GM21367 (cell line): ENCODE data around the gene BABAM2.

Experiments used
- ATAC-seq: cut with Tn5 transposase; IDR thresholded peaks from one replicate; pipeline ENCODE4 v1.9.1; 2021; ENCODE audit not compliant: unreplicated experiment

The BABAM2 gene

GRCh38 chr2:28294451-28294850 lies 403.9 kb downstream of the BABAM2 start:
- ATAC-seq: no peak

- ATAC-seq: no peak
These were observed 405.7 kb downstream of the BABAM2 start for GRCh38 chr2:28296243-28296642.

GRCh38 chr2:28296904-28297303 lies 406.4 kb downstream of the BABAM2 start:
- no peak for ATAC-seq

- no peak for ATAC-seq
These were observed 407.0 kb downstream of the BABAM2 start for GRCh38 chr2:28297531-28297930.

- no peak for ATAC-seq
These were observed 407.9 kb downstream of the BABAM2 start for GRCh38 chr2:28298406-28298805.

GRCh38 chr2:28300485-28301341 lies 410.2 kb downstream of the BABAM2 start:
- ATAC-seq: no peak

DNA sequence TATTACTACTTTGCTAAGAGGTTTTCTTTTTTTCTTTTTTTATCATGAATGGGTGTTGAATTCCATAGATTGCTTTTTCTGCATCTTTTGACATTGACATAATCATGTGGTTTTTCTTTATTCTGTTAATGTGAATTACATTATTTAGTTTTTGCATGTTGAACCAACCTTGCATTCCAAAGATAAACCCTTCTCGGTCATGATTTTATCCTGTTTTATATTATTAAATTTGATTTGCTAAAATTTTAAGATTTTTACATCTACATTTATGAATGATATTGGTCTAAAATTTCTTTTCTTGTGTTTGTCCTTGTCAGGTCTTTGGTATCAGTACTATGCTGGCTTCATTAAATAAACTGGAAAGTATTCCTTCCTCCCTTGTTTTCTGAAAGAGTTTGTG lies 414.7 kb downstream of the BABAM2 start:
- no peak for ATAC-seq

GRCh38 chr2:28310107-28310506 lies 419.6 kb downstream of the BABAM2 start:
- ATAC-seq: no peak

DNA sequence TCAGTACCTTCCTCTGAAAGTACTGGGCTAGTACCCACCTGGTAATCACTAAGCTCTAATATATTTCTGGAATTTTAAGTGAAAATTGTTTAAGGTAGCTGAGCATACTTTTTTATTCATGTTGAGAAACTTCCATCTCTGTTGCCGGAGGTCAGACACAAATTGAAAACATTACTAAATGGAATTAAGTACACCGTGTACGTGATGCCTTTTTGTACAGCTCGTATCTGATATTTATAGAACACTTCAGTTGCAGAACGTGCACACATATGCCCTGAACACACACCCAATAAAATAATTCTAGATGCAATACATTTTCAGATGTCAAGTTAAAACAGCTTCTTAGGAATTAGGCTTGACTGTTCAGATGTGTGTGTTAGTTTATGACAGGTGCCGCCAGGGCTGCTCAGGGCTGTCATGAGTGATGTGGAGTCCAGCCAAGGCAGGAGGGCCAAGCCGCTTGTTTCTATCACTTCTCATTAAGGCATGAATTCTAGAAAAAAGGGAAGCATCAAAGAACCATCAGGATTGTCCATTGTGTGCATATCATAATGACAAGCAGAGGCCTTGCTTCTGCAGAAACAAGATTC lies 421.2 kb downstream of the BABAM2 start:
- ATAC-seq: no peak

GRCh38 chr2:28312307-28313219 lies 422.0 kb downstream of the BABAM2 start:
- ATAC-seq: no peak

DNA sequence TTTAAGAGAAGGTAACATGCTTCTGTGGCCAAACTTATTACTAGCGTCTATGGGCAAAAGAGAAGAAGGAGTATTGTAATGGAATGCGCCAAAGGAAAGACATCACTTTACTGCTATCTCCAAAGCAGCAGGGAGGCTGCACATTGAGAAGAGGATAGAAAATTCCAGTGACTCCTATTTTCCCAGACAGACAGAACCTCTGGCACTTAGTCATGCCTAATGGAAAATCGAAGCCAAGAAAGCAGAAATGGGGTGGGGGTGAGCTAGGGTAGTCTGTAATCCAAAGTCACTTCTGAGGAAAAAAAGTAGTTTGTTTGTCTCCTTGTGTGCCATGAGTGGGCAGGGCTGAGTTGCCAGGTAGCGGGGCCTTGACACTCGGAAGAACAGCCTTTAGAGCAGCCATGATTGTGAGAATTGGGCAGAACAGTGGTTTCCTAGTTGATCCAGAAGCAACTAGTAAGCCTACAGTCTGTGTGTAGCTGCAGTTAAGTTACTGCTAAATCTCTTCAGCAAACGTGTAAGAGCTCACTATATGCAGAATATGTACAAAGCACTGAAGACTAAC lies 422.8 kb downstream of the BABAM2 start:
- ATAC-seq: no peak

GRCh38 chr2:28314968-28315367 lies 424.4 kb downstream of the BABAM2 start:
- ATAC-seq: no peak

GRCh38 chr2:28316546-28317335 lies 426.2 kb downstream of the BABAM2 start:
- no peak for ATAC-seq

DNA sequence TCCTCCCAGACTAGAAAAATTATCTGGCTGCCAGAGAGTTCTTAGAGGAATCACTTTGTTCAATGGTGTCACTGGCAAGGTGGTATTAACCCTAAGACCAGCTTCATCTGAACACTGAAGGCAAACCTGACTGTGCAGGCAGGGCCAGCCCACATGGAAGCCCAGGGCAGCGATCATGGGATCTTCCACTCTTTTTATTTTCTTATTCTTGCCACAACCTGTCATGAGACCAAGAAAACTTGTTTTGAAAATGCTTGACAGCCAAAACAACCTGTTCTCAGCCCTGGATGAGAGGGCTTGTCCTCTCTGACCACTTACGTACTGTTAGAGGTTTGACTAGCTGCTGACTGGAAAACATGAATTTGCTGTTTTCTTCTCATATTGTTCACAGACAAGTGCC lies 426.9 kb downstream of the BABAM2 start:
- no peak for ATAC-seq

DNA sequence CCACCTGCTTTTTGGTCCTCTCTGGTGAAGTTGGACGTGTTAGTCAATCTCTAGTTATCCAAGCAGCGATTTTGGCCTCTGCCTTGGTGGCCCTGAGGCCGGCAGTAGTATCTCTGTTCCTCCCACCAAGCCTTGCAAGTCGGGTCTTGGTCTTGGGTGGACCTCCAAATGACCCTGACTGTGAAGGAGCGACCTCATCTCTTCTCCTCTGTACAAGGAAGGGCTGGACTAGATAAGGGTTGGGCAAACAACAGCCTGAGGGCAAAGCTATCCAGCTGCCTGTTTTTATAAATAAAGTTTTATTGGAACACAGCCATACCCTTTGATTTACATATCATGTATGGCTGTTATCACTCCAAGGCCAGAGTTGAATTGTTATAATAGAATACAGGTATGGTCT lies 427.5 kb downstream of the BABAM2 start:
- ATAC-seq: no peak

GRCh38 chr2:28318462-28319117 lies 428.1 kb downstream of the BABAM2 start:
- no peak for ATAC-seq

DNA sequence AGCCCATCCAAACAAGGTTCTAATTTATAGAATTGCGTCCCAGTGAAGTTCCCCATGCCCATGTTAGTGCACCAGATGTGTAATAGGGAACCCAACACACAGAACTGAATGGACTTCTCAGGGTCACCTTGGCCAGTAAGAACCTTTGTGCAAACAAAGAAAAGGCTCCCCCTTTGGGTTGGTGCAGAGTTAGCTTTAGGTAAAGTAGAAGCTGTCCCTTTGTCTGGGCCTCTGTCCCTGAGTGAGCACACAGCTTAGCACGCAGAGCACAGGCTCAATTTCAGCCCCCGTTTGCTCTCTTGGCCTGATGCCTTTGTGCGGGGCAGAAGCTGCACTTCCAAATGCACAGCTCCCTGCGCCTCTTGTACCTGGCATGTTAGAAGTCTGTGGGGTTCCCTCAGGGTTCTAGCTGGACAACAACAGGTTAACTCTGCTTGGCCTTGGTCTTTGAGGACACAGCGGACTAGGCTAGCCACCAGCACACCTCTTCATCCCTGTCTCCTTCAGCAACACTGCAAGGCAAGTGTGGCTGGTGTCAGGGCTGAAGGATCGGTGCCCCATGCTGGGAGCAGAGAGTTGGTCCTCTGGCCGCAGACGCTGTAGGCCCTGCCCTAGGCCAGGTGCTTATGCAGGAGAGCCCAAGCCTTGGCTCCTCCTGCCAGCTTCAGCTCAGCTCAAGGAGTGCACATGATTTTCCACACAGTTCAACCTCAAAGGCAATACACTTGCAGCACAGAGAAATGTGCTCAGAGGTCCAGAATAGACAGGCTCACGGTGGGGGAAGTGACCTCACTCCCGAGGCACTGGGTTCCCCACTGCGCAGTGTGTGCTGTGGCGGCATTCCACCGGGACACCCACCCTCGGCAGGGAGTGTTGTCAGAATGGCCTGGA lies 428.8 kb downstream of the BABAM2 start:
- ATAC-seq: no peak

DNA sequence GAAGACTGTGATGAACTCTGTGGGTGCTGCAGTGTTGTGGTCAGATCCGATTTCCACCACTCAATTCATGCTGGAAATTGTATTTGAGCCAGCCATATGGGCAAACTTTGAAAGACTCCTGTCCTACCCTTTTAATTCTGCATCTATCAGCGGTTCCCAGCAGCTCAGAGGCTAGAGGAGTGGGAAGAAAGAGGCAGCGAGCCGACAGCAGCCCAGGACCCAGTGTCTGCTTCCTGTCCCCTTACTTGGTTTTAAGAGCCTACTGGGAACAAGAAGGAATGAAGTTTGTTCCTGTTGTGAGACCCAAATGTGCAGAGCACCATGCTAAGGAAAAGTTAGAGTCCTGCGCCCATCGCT lies 429.5 kb downstream of the BABAM2 start:
- ATAC-seq: no peak

- ATAC-seq: no peak
These were observed 429.8 kb downstream of the BABAM2 start for GRCh38 chr2:28320371-28320770.
